ENCODE results near the gene GRK5. TPM values are rescaled to one million over a fixed set of nuclear protein-coding genes. Genes with fewer than 3 reads are reported as not detected.

Gene GRK5
- total and polyA plus RNA-seq, 8 donors, result 34.6 to 60.8 (median 54.5) TPM

GRCh38 chr10:119221666-119222065 lies 14.3 kb downstream of the GRK5 start:
- Histone ChIP-seq H3K27me3 (no peaks in the 10 kb centered on the region), H3K27ac (peak overlapping the region; percentile 53 to 65), H3K4me3 (no peak overlapping the region), H3K36me3 (no peaks in the 10 kb centered on the region), H3K9me3 (no peaks in the 10 kb centered on the region), H3K4me1 (peaks cover 6 to 34% of the 10 kb centered on the region in 2 donors)
- TF ChIP-seq CTCF (IDR thresholded peaks at IDR 0.05), result no peak
- DNase-seq (no peak), ATAC-seq (no peak)
- intact Hi-C loops (cut with DNase I), result no loop called here

- Histone ChIP-seq H3K27ac (peak overlapping the region; percentile 53 to 65), H3K4me1 (peaks cover 6 to 31% of the 10 kb centered on the region in 2 donors), H3K9me3 (no peaks in the 10 kb centered on the region), H3K4me3 (no peak overlapping the region), H3K27me3 (no peaks in the 10 kb centered on the region), H3K36me3 (no peaks in the 10 kb centered on the region)
- DNase-seq (no peak), ATAC-seq (peak; percentile 43)
- TF ChIP-seq CTCF (IDR thresholded peaks at IDR 0.05), result no peak
- intact Hi-C loops (cut with DNase I), result no loop called here
Measured at GRCh38 chr10:119222537-119222936, 15.2 kb downstream of the GRK5 start.

GRCh38 chr10:119222966-119223386 lies 15.6 kb downstream of the GRK5 start:
- no peaks in the 10 kb centered on the region for H3K36me3 ChIP-seq
- H3K27ac ChIP-seq, result peak overlapping the region; percentile 53 to 65
- no peak for ATAC-seq
- no peak for DNase-seq
- H3K9me3 ChIP-seq, result no peaks in the 10 kb centered on the region
- intact Hi-C loops (cut with DNase I), result no loop called here
- H3K27me3 ChIP-seq, result no peaks in the 10 kb centered on the region
- peaks cover 6 to 29% of the 10 kb centered on the region in 2 donors for H3K4me1 ChIP-seq
- no peak for TF ChIP-seq CTCF (IDR thresholded peaks at IDR 0.05)
- no peak overlapping the region for H3K4me3 ChIP-seq

- no peak for DNase-seq
- Histone ChIP-seq H3K4me1 (peaks cover 6 to 29% of the 10 kb centered on the region in 2 donors), H3K36me3 (no peaks in the 10 kb centered on the region), H3K27me3 (no peaks in the 10 kb centered on the region), H3K4me3 (no peak overlapping the region), H3K9me3 (no peaks in the 10 kb centered on the region), H3K27ac (peak overlapping the region in 1 of 2 donors; percentile 23)
- TF ChIP-seq CTCF (IDR thresholded peaks at IDR 0.05), result no peak
- no peak for ATAC-seq
- intact Hi-C loops (cut with DNase I), result no loop called here
Measured at GRCh38 chr10:119225083-119225658, 17.8 kb downstream of the GRK5 start.

- TF ChIP-seq CTCF (IDR thresholded peaks at IDR 0.05), result no peak
- Histone ChIP-seq H3K9me3 (peaks cover 0 to 2% of the 10 kb centered on the region in 2 donors), H3K27ac (no peak overlapping the region), H3K27me3 (no peaks in the 10 kb centered on the region), H3K36me3 (no peaks in the 10 kb centered on the region), H3K4me3 (no peak overlapping the region), H3K4me1 (peaks cover 2 to 16% of the 10 kb centered on the region in 2 donors)
- intact Hi-C loops (cut with DNase I), result no loop called here
- DNase-seq, result no peak
- ATAC-seq, result no peak
Measured at GRCh38 chr10:119227825-119228224, 20.5 kb downstream of the GRK5 start.

All from left lung (tissue), 10 donors.